K562 (cell line): ENCODE results near the gene JPH2. TPM values are rescaled to one million over a fixed set of nuclear protein-coding genes. Genes with fewer than 3 reads are reported as not detected.

Source experiments
- LARP7 ChIP-seq: fragments of 450-650 bp; IDR thresholded peaks from 2 replicates; pipeline ENCODE4 v1.6.1; 2016
- MCM7 ChIP-seq, 2 experiments: fragments of 450-650 bp; IDR thresholded peaks; 2 replicates each; pipeline ENCODE4 v1.6.1; 2016 to 2018
- MED1 ChIP-seq: sonication (generic); formaldehyde crosslinking; IDR thresholded peaks from 2 replicates; pipeline ENCODE4 v1.8.1; 2023; ENCODE audit warnings: missing genetic modification reagents, borderline replicate concordance
- SRSF3 ChIP-seq: fragments of 200-400 bp; formaldehyde crosslinking; IDR thresholded peaks from 2 replicates; pipeline ENCODE4 v1.6.1; 2016; ENCODE audit warnings: mild to moderate bottlenecking, low read length, moderate library complexity; ENCODE audit not compliant: insufficient read depth
- TAL1 ChIP-seq: fragments of 450-650 bp; IDR thresholded peaks from 2 replicates; pipeline ENCODE4 v1.6.1; 2016; ENCODE audit warnings: mild to moderate bottlenecking
- polyA plus RNA-seq, 8 experiments: library from polyadenylated mRNA; depleted of rRNA in 4 of 8; stranded (reverse) in 5 of 8; unstranded in 3 of 8; fragments of >200 nt; fragmentation: Nextera tagmentation in 2 of 8; fragmentation: Illumina TruSeq in 1 of 8; extraction: Ambion mirVana in 2 of 8; extraction: Trizol in 1 of 8; gene quantifications; 2 replicates each; pipeline versions ENCODE4 v1.2.1 to v1.2.3, GENCODE V29; 2011 to 2014; ENCODE audit warnings: inconsistent platforms in 1 of 8, missing spikeins in 1 of 8
- total RNA-seq, 7 experiments: library from RNA; depleted of rRNA in 6 of 7; stranded (reverse); fragments of >200 nt in 6 of 7; fragmentation: Illumina TruSeq in 2 of 7; extraction: Trizol in 2 of 7; gene quantifications; 2 replicates each; pipeline versions ENCODE4 v1.2.1 to v1.2.3, GENCODE V29; 2011 to 2021; ENCODE audit warnings: low replicate concordance in 1 of 7
- TF ChIP-seq, protein P1 (sequence below), 3 experiments: IDR thresholded peaks in 2 of 3; conservative IDR thresholded peaks in 1 of 3; 2 replicates each; pipeline ENCODE4 v1.5.1; 2011 to 2012; ENCODE audit warnings: low read length in 3 of 3, mild to moderate bottlenecking in 3 of 3, control low read depth in 2 of 3, improper control_type of control experiment in 1 of 3, inconsistent platforms in 1 of 3, low read depth in 1 of 3, mixed read lengths in 1 of 3, moderate library complexity in 1 of 3; ENCODE audit not compliant: insufficient read depth in 2 of 3
- TF ChIP-seq, protein P2 (sequence below), 2 experiments: fragments of 450-650 bp; IDR thresholded peaks; 2 replicates each; pipeline ENCODE4 v1.6.1; 2018; ENCODE audit warnings: mild to moderate bottlenecking in 2 of 2, low read depth in 1 of 2; ENCODE audit not compliant: partially characterized antibody in 2 of 2

JPH2 gene
- total and polyA plus RNA-seq, 9 of the 15 experiments (the other 6 are each of a cell fraction or from before 2014, with no cell fraction given): not detected

- TF ChIP-seq, protein P1, sequence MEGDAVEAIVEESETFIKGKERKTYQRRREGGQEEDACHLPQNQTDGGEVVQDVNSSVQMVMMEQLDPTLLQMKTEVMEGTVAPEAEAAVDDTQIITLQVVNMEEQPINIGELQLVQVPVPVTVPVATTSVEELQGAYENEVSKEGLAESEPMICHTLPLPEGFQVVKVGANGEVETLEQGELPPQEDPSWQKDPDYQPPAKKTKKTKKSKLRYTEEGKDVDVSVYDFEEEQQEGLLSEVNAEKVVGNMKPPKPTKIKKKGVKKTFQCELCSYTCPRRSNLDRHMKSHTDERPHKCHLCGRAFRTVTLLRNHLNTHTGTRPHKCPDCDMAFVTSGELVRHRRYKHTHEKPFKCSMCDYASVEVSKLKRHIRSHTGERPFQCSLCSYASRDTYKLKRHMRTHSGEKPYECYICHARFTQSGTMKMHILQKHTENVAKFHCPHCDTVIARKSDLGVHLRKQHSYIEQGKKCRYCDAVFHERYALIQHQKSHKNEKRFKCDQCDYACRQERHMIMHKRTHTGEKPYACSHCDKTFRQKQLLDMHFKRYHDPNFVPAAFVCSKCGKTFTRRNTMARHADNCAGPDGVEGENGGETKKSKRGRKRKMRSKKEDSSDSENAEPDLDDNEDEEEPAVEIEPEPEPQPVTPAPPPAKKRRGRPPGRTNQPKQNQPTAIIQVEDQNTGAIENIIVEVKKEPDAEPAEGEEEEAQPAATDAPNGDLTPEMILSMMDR (IDR thresholded peaks at IDR 0.05 in 2 of 3, conservative IDR thresholded peaks at IDR 0.05 in 1 of 3; ENCODE audit: insufficient read depth in 2 of 3, low read depth in 1 of 3, low read length in 3 of 3): no peak
- TF ChIP-seq MCM7 (IDR thresholded peaks at IDR 0.05) (no peak), SRSF3 (no peak), TAL1 (no peak), LARP7 (no peak), MED1 (no peak)
- TF ChIP-seq, protein P2, sequence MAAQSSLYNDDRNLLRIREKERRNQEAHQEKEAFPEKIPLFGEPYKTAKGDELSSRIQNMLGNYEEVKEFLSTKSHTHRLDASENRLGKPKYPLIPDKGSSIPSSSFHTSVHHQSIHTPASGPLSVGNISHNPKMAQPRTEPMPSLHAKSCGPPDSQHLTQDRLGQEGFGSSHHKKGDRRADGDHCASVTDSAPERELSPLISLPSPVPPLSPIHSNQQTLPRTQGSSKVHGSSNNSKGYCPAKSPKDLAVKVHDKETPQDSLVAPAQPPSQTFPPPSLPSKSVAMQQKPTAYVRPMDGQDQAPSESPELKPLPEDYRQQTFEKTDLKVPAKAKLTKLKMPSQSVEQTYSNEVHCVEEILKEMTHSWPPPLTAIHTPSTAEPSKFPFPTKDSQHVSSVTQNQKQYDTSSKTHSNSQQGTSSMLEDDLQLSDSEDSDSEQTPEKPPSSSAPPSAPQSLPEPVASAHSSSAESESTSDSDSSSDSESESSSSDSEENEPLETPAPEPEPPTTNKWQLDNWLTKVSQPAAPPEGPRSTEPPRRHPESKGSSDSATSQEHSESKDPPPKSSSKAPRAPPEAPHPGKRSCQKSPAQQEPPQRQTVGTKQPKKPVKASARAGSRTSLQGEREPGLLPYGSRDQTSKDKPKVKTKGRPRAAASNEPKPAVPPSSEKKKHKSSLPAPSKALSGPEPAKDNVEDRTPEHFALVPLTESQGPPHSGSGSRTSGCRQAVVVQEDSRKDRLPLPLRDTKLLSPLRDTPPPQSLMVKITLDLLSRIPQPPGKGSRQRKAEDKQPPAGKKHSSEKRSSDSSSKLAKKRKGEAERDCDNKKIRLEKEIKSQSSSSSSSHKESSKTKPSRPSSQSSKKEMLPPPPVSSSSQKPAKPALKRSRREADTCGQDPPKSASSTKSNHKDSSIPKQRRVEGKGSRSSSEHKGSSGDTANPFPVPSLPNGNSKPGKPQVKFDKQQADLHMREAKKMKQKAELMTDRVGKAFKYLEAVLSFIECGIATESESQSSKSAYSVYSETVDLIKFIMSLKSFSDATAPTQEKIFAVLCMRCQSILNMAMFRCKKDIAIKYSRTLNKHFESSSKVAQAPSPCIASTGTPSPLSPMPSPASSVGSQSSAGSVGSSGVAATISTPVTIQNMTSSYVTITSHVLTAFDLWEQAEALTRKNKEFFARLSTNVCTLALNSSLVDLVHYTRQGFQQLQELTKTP (IDR thresholded peaks at IDR 0.05; ENCODE audit: low read depth in 1 of 2, partially characterized antibody in 2 of 2): no peak
- TF ChIP-seq, all 486 proteins: peak for 0
Measured at GRCh38 chr20:44123251-44123650, 63.7 kb downstream of the JPH2 start (continued).
